ENCODE measurements around the gene CRTC1.

Gene CRTC1

DNA sequence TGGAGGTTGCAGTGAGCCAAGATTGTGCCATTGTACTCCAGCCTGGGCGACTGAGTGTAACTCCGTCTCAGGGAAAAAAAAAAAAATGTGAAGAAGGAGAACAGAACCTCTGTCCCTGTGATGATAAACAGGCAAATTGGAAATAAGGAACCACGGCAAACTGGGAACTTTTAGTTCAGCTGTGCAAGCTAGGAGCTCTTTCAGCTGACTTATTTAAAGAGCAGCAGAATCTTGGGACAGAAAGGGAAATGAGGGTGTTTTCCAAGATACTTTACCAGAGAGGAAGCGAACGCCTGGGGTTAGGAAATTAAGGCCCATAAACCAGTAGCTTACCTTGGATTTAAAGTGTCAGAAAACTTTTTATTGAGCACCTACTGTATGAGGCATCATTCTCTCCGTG is 145.3 kb downstream of the CRTC1 start:
- DNase-seq (ENCODE audit: extremely low read depth, low read depth) = no peak
- TF ChIP-seq, protein P1, sequence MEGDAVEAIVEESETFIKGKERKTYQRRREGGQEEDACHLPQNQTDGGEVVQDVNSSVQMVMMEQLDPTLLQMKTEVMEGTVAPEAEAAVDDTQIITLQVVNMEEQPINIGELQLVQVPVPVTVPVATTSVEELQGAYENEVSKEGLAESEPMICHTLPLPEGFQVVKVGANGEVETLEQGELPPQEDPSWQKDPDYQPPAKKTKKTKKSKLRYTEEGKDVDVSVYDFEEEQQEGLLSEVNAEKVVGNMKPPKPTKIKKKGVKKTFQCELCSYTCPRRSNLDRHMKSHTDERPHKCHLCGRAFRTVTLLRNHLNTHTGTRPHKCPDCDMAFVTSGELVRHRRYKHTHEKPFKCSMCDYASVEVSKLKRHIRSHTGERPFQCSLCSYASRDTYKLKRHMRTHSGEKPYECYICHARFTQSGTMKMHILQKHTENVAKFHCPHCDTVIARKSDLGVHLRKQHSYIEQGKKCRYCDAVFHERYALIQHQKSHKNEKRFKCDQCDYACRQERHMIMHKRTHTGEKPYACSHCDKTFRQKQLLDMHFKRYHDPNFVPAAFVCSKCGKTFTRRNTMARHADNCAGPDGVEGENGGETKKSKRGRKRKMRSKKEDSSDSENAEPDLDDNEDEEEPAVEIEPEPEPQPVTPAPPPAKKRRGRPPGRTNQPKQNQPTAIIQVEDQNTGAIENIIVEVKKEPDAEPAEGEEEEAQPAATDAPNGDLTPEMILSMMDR (IDR thresholded peaks at IDR 0.05; ENCODE audit: low read depth, low read length, missing control alignments) = no peak
- no peak overlapping the region for H3K4me3 ChIP-seq (replicated peaks; ENCODE audit: low read depth, low read length)

DNA sequence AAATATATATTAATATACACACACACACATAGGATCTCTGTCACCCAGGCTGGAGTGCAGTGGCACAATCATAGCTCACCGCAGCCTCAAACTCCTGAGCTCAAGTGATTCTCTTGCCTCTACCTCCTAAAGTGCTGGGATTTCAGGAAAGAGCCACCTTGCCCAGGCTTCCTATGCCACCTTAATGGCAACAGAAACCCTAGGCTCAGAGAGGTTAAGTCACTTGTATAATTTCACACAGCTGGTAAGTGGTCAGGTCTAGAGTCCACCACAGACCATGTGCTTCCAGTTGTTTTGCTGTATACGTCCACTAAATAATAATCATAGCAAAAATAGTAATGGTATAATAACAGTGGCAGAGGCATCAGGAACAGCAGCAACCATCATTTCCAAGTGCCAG is 147.0 kb downstream of the CRTC1 start:
- DNase-seq (ENCODE audit: extremely low read depth, low read depth) = no peak
- H3K4me3 ChIP-seq (replicated peaks; ENCODE audit: low read depth, low read length) = no peak overlapping the region
- TF ChIP-seq, protein P1 (IDR thresholded peaks at IDR 0.05; ENCODE audit: low read depth, low read length, missing control alignments) = no peak

DNA sequence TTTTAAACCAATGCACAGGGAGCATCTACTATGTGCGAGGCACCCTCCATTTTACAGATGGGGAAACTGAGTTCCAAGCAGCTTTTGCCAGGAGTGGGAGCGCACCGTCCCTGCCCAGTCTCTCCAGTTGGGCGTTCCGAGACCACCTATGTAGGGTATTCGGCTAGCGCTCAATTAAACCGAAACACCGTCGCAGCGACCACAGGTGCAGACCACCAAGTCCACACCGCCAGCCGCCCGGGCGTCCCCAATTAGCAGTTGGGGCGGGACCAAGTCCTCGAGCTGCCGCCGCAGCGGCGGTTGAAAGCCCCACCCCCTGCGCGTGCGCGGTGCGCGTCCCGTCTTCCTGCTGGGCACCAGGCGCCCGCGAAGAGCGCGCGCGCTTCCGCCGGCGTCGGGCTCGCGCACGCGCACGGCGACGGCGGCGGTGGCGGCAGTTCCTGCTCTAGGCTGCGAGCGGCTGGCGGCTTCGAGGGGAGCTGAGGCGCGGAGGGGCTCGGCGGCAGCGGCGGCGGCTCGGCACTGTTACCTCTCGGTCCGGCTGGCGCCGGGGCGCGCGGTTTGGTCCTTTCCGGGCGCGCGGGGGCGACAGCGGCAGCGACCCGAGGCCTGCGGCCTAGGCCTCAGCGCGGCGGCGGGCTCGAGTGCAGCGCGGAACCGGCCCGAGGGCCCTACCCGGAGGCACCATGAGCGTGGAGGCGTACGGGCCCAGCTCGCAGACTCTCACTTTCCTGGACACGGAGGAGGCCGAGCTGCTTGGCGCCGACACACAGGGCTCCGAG is 148.2 kb downstream of the CRTC1 start, which contains the start of gene UPF1:
TSS of gene UPF1 (plus strand) at position 436 of the 782 bp plus-strand sequence. CDS start at position 687, 251 bp downstream.
- peak within 1 kb of the TSS; percentile 89 for H3K4me3 ChIP-seq (replicated peaks; ENCODE audit: low read depth, low read length)

More for the DNA sequence above, 148.2 kb downstream of the CRTC1 start, which contains the start of gene UPF1:
- peak; percentile 57 for DNase-seq (ENCODE audit: extremely low read depth, low read depth)
- TF ChIP-seq, protein P1 (IDR thresholded peaks at IDR 0.05; ENCODE audit: low read depth, low read length, missing control alignments) = no peak

Data from HFF-Myc (cell line).